GM19455 (cell line): Measurements from ENCODE around the gene BFAR.
"Not testable (repeated sequence)": the region's sequence is repeated elsewhere in the genome, so short reads cannot be mapped to it uniquely, and the experiment has no call there.

Experiments used
- ATAC-seq: cut with Tn5 transposase; IDR thresholded peaks from one replicate; pipeline ENCODE4 v1.9.1; 2021; ENCODE audit not compliant: unreplicated experiment

The BFAR gene

DNA sequence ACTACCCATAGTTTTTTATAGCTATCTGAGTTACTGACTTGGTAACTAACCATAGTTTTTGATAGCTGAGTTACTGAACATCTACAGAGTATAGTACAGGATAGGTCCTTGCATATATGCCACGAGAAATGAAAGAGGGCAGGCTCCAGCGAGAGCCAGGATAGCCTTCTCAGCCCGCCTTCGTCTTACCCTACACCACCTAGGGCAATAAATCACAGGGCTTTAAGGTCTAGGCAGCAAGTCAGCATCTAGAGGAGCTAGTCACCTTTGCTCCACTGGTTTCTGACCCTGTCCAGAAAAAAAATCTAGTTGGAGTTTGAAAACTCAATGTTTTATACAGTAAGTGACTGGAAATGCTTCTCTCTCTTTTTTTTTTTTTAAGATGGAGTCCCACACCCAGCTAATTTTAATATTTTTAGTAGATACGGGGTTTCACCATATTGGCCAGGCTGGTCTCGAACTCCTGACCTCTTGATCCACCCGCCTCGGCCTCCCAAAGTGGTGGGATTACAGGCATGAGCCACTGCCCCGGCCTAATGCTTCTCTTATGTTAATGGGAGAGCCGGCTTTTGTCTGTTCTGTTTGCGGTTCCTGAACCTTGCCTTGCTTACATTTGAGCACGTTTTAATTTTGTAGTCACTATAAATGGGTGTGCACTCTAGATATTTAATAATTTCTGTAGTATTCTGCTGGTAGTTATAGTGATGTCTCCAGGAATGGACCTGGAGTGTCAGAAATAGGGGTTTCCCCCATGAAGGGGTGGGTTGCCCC lies 2.8 kb downstream of the BFAR start:
- ATAC-seq, result no peak

DNA sequence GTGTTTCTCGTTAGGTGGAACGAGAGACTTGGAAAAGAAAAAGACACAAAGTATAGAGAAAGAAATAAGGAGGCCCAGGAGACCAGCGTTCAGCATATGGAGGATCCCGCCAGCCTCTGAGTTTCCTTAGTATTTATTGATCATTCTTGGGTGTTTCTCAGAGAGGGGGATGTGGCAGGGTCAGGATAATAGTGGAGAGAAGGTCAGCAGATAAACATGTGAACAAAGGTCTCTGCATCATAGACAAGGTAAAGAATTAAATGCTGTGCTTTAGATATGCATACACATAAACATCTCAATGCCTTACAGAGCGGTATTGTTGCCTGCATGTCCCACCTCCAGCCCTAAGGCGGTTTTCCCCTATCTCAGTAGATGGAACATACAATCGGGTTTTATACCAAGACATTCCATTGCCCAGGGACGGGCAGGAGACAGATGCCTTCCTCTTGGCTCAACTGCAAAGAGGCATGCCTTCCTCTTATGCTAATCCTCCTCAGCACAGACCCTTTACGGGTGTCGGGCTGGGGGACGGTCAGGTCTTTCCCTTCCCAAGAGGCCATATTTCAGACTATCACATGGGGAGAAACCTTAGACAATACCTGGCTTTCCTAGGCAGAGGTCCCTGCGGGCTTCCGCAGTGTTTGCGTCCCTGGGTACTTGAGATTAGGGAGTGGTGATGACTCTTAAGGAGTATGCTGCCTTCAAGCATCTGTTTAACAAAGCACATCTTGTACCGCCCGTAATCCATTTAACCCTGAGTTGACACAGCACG lies 3.6 kb downstream of the BFAR start:
- not testable (repeated sequence) for ATAC-seq

DNA sequence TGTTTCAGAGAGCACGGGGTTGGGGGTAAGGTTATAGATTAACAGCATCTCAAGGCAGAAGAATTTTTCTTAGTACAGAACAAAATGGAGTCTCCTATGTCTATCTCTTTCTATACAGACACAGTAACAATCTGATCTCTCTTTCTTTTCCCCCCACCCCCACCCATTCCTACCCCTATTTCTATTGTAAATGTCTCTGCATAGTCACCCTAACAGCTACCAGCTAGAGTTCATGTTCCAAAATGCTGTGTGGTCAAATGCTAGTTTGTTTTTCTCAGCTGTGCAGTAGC lies 4.1 kb downstream of the BFAR start:
- ATAC-seq, result not testable (repeated sequence)

DNA sequence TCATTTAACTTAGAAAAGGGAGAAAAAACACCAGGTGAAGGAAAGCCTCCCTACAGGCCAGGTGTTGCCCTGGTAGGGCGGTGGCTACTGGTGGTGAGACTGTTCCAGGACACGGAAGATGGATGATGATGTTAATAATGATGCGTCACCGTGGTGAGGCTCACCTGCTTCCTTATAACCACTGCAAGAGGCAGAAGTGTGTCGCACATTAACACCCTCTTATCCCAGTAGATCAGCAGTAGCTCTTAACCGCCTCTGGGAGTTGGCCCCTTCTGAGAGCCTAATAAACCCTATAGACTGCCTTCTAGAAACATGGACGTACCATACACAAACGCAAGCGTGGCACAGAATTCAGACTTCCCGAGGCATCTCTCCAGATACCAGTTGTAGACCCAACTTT lies 7.8 kb downstream of the BFAR start:
- ATAC-seq, result no peak

DNA sequence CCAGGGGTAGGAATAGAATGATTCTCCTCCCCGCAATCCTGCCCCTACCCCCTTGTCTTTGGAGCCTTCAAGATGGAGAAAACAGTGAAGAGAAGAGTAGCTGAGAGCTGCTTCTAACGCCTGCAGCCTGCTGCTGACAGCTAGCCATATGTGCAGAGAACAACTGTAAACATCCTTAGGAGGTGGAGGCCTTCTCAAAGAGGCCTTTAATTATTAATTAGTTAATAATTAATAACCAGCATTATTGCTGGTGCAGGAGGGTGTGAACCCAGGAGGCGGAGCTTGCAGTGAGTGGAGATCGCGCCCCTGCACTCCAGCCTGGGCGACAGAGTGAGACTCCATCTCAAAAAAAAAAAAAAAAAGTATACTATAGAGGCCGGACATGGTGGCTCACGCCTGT lies 8.5 kb downstream of the BFAR start:
- ATAC-seq, result no peak

DNA sequence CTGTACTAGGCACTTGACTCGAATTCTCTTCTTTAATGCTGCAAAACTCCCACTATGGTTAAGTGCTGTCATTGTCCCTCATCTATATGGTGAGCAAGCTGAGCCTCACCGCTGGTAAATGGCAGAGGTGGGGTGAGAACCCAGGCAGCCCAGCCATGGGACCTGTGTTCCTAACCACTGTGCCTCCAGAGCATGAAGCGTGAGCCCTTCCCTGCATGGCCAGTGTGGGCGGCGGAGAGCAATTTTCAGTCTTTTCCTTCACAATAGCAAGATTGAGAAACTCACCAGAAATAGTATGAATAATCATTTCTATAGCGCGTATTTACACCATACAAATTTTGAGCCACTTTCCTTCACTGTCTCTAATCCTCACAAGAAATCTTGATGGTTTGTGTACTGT lies 9.2 kb downstream of the BFAR start:
- ATAC-seq, result no peak

DNA sequence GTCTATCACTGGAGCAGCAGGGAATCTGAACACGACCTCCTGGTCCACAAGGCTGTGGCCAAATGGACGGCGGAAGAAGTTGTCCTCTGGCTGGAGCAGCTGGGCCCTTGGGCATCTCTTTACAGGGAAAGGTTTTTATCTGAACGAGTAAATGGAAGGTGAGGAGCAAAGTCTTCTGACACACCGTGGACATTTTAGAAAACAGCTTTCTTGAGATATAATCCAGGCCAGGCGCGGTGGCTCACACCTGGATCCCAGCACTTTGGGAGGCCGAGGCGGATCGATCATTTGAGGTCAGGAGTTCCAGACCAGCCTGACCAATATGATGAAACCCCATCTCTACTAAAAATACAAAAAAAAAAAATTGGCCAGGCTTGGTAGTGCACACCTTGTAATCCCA lies 17.1 kb downstream of the BFAR start:
- no peak for ATAC-seq

DNA sequence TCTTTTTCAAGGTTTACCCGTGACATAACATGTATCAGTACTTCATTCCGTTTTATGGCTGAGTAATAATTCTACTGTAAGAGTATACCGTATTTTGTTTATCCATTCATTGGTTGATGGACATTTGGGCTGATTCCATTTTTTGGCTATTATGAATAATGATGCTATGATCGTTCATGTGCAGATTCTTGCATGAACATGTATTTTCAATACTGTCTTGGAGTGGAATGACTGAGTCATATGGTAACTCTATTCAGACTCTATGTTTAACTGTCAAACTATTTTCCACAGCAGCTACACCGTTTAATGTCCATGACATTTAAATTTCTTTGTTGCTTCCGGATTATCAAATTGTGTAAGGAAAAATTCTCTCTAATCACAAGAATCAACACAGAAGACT lies 17.9 kb downstream of the BFAR start:
- ATAC-seq, result no peak

DNA sequence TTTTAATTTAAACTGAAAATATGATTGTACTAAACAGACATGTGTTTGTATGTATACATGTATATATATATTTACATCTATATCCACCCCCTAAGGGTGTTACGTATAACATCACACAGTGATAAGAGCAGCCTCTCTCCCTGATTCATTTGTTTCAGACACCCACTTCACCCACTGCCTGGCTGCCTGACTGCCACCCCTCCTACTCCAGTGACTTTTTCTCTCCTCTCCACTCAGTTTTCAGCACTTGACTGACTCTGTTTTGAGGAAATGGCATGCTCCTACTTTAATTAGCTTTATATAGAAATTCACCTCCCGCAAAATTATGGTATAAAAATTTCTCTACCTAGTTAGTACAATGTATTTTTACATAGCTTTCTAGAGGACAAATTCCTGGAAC lies 20.0 kb downstream of the BFAR start:
- ATAC-seq, result no peak

DNA sequence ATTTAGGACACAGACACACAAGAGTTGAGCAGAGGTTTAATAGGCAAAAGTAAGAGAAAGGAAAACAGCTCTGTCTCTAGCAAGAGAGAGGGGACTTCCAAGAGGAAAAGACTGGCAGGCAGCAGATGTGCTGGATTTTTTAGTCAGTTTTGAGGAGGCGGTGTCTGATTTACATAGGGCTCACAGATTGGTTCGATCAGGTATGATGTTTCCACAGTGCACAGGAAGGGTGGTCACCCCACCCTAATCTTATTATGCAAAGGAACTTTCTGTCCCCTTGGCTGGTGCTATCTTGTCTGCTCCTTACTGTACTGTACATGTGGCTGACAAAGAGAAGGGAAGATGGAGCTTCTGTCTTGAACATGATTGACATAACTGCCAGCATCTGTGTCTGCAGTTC lies 25.3 kb downstream of the BFAR start:
- ATAC-seq, result peak; percentile 64

DNA sequence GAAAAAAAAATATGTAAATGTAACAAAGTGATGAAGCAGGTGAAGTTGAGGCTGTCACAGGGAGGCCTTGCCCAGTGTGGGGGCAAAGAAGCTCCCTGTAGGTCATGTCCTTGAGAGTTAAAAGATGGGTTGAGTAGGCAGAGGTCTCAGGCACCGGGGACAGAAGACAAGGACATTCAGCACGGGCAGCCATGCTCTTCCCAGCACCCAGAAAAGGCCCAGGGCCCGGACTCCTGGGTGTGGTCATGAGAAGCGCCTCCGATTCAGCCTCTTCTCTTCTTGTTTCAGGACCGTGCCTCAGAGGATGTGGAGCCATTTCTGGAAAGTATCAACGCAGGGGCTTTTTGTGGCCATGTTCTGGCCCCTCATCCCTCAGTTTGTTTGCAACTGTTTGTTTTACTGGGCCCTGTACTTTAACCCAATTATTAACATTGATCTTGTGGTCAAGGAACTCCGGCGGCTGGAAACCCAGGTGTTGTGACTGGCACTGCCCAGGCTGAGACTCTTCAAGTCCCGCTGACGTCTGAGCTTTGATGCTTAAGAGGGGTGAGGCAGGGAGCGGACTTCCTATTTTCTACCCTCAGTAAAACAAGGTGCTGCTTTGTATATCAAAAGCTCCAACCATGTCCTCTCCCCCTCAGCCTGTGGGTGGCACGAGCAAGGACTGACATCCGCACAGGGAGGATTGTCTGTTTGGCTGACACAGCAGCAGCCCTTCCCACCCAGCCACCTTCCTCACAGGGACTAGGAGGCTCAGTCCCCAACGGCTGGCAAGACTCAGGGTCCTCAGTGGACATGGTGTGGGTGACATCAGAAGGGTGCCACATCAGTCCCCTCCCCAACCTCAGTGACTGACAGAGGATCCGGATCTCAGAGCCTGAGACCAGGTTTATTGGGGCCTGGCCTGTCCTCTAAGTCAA lies 34.9 kb downstream of the BFAR start:
- ATAC-seq, result no peak

DNA sequence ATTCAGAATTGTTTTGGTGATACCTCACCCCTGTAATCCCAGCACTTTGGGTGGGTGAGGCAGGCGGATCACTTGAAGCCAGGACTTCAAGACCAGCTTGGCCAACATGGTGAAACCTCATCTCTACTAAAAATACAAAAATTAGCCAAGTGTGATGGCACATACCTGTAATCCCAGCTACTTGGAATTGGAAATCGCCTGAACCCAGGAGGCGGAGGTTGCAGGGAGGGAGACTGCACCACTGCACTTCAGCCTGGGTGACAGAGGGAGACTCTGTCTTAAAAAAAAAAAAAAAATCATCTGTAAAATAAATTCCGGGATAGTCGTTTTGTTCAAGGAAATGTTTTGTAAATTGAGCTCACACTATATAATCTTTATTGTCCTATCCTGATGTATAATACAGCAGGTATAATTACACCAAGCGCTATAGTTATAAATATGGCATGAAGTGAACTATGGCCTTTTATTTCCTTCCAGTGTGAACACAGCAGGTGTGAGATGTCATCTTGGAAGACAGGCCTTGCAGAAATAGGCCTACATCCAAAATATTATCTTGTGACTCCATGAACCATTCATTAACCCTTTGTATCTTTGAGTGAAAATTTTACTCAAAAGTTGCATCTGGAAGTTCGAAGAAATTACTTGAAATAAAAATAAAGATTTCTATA lies 35.9 kb downstream of the BFAR start:
- no peak for ATAC-seq

DNA sequence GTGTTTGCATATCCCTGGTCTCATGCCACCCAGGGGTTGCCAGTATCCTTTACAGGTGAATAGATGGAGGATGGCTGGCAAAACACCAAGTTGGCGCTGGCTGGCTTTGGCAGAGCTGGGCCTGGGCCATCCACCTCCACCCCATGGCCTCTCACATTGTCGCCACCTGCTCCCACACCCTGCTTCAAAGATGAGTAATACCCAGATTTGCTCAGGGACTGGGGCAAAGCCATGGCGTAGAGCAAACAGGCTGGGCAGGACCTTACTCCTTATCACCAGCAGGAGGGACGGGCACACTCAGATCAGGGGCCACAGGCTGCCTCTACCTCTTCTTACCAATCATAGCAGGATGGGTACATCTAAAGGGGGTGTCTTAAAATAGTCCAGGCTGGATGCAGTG lies 37.0 kb downstream of the BFAR start:
- no peak for ATAC-seq

DNA sequence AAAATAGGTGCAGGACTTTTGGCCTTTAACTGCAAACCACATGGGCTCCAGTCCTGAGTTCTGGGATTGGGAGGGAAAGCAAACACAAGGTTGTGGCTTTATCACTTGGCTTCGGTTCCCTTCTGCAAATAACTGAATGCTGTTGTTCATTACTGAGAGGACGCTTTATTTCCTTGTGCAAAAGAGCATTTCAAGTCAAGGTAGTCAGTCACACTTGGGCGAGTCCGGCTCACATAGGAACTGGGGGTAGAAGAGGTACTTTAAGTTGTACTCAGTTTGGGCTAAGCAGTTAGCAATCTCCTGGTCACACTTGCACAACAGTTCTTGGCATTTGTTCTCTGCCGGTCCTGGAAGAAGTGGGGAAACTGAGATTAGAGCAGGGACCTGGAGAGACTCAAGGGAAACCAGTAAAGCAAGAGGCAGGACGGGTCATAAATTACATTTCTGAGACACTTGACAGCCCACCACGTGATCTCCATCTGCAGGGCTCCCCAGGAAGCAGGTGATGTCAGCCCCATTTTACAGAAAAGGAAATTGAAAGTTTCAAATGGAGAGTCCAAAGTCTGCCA lies 39.7 kb downstream of the BFAR start:
- ATAC-seq, result peak; percentile 65

DNA sequence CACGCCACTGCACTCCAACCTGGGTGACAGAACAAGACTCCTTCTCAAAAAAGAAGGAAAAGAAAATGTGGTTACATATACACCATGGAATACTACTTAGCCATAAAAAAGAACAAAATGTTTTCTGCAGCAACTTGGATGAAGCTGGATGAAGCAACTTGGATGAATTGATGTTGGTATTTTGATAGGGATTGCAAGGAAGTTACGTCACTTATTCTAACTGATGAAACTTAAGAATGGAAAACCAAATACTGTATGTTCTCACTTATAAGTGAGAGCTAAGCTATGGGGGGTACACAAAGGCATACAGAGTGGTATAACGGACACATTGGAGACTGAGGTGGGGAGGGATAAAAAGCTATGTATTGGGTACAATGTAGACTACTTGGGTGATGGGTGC lies 43.9 kb downstream of the BFAR start:
- ATAC-seq, result no peak

DNA sequence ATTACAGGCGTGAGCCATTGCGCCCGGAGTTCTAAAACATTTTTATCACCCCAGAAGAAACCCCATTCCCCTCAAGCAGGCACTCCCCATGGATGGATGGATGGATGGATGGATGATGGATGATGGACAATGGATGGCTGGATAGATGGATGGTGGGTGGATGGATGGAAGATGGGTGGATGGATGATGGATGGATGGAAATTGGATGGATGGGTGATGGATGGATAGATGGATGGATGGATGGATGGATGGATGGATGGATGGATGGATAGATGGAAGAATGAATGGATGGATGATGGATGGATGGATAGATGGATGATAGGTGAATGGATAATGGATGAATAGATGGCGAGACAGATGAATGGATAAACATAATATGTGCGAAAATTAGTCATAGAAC lies 44.9 kb downstream of the BFAR start:
- no peak for ATAC-seq

DNA sequence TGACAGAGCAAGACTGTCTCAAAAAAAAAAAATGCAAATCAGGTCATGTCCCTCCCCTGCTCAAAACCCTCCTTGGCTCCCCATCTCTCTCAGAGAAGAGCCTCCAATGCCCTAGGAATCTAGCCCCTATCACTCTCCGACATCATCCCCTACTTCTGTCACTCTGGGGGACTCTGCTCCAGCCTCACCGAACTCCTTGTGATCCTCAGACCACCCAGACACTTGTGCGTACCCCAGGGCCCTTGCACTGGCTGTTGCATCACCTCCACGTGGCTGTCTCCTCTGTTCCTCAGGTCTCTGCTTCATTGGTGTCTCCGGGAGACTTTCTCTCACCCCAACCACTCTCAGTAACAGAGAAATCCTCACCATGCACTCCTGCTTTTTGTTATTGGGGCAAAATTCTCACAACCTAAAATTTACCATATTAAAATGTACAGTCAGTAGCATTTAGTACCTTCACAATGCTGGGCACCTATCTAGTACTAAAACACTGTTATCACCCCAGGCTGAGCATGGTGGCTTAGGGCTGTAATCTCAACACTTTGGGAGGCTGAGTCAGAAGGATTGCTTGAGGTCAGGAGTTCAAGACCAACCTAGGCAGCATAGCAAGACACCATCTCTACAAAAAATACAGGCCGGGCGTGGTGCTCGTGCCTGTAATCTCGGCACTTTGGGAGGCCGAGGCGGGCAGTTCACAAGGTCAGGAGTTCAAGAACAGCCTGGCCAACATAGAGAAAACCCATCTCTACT lies 46.2 kb downstream of the BFAR start:
- ATAC-seq, result no peak

DNA sequence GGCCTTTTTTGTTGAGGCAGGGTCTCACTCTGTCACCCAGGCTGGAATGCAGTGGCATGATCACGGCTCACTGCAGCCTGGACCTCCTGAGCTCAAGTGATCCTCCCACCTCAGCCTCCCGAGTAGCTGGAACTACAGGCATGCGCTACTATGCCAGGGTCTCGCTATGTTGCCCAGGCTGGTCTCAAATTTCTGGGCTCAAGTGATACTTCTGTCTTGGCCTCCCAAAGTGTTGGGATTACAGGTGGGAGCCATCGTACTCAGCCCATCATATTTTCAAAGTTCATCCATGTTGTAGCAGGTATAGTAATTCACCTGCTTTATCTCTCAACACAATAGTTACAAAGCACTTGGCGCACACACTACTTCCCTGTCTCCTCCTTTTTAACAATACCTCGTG lies 47.6 kb downstream of the BFAR start:
- ATAC-seq, result not testable (repeated sequence)

DNA sequence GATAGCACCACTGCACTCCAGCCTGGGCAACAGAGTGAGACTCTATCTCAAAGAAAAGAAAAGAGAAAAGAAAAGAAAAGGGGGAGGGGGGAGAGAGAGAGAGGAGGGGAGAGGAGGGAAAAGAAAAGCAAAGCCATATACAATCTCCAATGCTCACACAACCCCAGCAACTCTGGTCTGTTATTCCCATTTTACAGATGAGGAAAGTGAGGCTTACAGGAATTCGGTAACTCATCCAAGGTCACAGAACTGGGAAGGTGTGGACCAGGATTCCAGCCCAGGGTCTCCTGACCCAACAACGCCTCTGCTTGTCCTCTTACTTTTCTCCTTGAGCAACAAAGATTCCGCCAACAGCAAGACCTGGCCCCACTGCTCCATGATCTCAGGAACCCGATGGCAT lies 48.4 kb downstream of the BFAR start:
- no peak for ATAC-seq

DNA sequence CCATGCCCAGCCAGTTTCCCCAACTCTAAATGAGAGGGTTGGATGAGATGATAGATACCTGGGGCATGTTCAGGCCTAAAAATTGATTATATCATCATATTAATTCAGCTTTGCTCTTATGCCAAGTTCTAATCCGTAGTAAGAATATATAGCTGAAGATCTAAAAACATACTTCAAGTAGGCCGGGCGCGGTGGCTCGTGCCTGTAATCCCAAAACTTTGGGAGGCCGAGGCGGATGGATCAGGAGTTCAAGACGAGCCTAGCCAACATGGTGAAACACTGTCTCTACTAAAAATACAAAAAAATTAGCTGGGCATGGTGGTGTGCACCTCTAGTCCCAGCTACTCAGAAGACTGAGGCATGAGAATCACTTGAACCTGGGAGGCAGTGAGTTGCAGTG lies 49.4 kb downstream of the BFAR start:
- ATAC-seq, result no peak
